MM.1S (cell line): ENCODE measurements around the gene IGF2.

Source experiments
- EZH2 ChIP-seq: fragments of 300-600 bp; sonication (generic); optimal IDR thresholded peaks from 2 replicates; pipeline ENCODE3; 2017; ENCODE audit warnings: low read depth, mild to moderate bottlenecking, antibody characterized with exemption, low read length, mixed read lengths
- EZH2phosphoT487 ChIP-seq: fragments of 300-600 bp; sonication (generic); IDR thresholded peaks from 2 replicates; pipeline ENCODE4 v1.6.1; 2018; ENCODE audit warnings: antibody characterized with exemption, low read length

DNA sequence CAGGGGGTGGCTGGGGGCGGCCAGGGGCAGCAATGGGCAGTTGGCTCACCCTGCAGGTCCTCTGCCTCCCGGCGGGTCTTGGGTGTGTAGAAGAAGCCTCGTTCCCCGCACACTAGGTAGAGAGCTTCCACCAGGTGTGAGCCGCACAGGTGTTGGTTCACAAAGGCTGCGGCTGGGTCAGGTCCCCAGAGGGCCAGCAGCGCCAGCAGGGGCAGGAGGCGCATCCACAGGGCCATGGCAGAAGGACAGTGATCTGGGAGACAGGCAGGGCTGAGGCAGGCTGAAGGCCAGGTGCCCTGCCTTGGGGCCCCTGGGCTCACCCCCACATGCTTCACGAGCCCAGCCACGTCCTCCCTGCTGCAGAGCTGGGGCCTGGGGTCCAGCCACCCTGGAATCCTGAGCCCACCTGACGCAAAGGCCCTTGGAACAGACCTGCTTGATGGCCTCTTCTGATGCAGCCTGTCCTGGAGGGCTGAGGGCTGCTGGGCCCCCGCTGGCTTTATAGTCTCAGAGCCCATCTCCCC is 21.6 kb upstream of the IGF2 start, which contains the start of gene INS:
- TF ChIP-seq EZH2phosphoT487 (no peak), EZH2 (no peak)
